Stomach (tissue), 4 donors: ENCODE results near the gene MDFIC.

Source experiments
- CTCF ChIP-seq, 7 experiments: fragments of 450-650 bp in 4 of 7; fragments of 200-600 bp in 3 of 7; sonication (generic) in 3 of 7; IDR thresholded peaks; one replicate each; pipeline ENCODE4 v1.5.1; 2016 to 2019; ENCODE audit warnings: antibody characterized with exemption in 7 of 7, control low read depth in 2 of 7, mild to moderate bottlenecking in 1 of 7
- POLR2A ChIP-seq, 4 donors: fragments of 450-650 bp; IDR thresholded peaks; one replicate each; pipeline ENCODE4 v1.6.1; 2016; ENCODE audit warnings: antibody characterized with exemption in 4 of 4, control low read depth in 2 of 4, mild to moderate bottlenecking in 1 of 4, moderate library complexity in 1 of 4

GRCh38 chr7:114933658-114934057 lies 11.8 kb downstream of the MDFIC start:
- TF ChIP-seq POLR2A (IDR thresholded peaks at IDR 0.05) = no peak
- no peak for TF ChIP-seq CTCF (IDR thresholded peaks at IDR 0.05)
